MG63 (cell line): Measurements from ENCODE around the gene SLC2A11. TPM values are rescaled to one million over a fixed set of nuclear protein-coding genes. Genes with fewer than 3 reads are reported as not detected.

Source experiments
- total RNA-seq: library from RNA; depleted of rRNA; stranded (reverse); fragments of >200 nt; shearing (Covaris generic); gene quantifications from 2 replicates; pipeline ENCODE4 v1.2.3, GENCODE V29; 2014; ENCODE audit warnings: low replicate concordance; rRNA removed

Gene SLC2A11
- total RNA-seq, 1 experiment from 2014 or later = 0.30 TPM

Other genes starting within 250 kb of the SLC2A11 start
- gene DRICH1, start 225.6 kb upstream of the SLC2A11 start, total RNA-seq = not detected in 2 replicates
- gene RGL4, start 166.9 kb upstream of the SLC2A11 start, total RNA-seq = not detected in 2 replicates
- gene ZNF70, start 106.8 kb upstream of the SLC2A11 start, total RNA-seq = 2.4 and 3.9 TPM in 2 replicates
- not detected in 2 replicates for gene VPREB3, start 103.5 kb upstream of the SLC2A11 start, total RNA-seq
- 0.30 TPM in 1 of 2 replicates, not detected in the other for gene C22orf15, start 94.9 kb upstream of the SLC2A11 start, total RNA-seq
- 0.26 TPM in 1 of 2 replicates, not detected in the other for gene CHCHD10, start 89.9 kb upstream of the SLC2A11 start, total RNA-seq
- 2.0 and 4.9 TPM in 2 replicates for gene MMP11, start 85.0 kb upstream of the SLC2A11 start, total RNA-seq
- gene SMARCB1, start 70.9 kb upstream of the SLC2A11 start, total RNA-seq = 70.8 and 109 TPM in 2 replicates
- gene DERL3, start 18.9 kb upstream of the SLC2A11 start, total RNA-seq = 0.42 and 0.72 TPM in 2 replicates
- gene MIF, start 36.5 kb downstream of the SLC2A11 start, total RNA-seq = 527 and 1,011 TPM in 2 replicates
- 23.8 and 23.9 TPM in 2 replicates for gene GSTT2B, start 103.3 kb downstream of the SLC2A11 start, total RNA-seq
- 4.7 and 6.6 TPM in 2 replicates for gene DDTL, start 109.0 kb downstream of the SLC2A11 start, total RNA-seq
- gene DDT, start 116.6 kb downstream of the SLC2A11 start, total RNA-seq = 64.9 and 160 TPM in 2 replicates
- 0.30 and 1.6 TPM in 2 replicates for gene GSTT2, start 122.3 kb downstream of the SLC2A11 start, total RNA-seq
- not detected in 2 replicates for gene GSTT4, start 147.6 kb downstream of the SLC2A11 start, total RNA-seq
- gene CABIN1, start 153.4 kb downstream of the SLC2A11 start, total RNA-seq = 16.3 and 25.1 TPM in 2 replicates